Vagina (tissue), 2 donors: ENCODE measurements around the gene RNU7-1.

Experiments used
- POLR2AphosphoS5 ChIP-seq, 2 donors: sonication (generic); formaldehyde crosslinking; IDR thresholded peaks; one replicate each; pipeline ENCODE4 v1.9.0; 2017; ENCODE audit warnings: antibody characterized with exemption in 2 of 2, mild to moderate bottlenecking in 2 of 2, low read depth in 1 of 2; ENCODE audit not compliant: insufficient read depth in 1 of 2
- TF ChIP-seq, protein P1 (sequence below), 3 experiments: fragments of 450-650 bp in 2 of 3; fragments of 200-600 bp in 1 of 3; sonication (generic) in 1 of 3; IDR thresholded peaks; one replicate each; pipeline ENCODE4 v1.5.1; 2017 to 2019; ENCODE audit warnings: antibody characterized with exemption in 3 of 3, mild to moderate bottlenecking in 2 of 3, moderate library complexity in 2 of 3

DNA sequence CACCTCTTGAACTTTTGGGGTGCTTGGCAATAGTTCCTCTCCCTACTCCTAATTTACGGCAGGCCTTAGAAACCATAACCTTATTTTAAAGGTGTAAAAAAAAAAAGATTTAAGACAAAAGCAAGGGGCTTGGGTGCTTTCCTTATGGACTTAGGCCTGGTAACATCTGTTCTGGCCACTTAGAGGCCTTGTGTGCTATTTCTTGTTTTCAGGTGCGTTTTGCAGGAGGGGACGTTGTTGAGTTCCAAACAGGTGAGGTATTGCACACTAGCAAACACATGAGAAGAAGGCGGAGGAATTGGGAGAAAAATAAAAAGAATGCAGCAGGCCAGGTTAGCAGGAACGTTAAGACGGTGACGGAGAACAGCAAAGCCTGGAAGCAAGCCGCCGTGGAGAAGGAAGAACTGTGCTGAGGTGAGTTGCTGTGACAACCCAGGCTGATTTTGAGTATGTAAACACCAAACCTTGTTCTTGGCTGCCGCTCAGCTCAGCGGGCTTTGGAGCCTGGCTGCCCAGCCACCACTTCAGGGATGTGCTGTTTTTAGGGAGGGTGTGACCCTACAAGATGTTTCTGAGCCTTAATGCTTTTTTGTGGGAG is 44.4 kb downstream of the RNU7-1 start:
- TF ChIP-seq, protein P1, sequence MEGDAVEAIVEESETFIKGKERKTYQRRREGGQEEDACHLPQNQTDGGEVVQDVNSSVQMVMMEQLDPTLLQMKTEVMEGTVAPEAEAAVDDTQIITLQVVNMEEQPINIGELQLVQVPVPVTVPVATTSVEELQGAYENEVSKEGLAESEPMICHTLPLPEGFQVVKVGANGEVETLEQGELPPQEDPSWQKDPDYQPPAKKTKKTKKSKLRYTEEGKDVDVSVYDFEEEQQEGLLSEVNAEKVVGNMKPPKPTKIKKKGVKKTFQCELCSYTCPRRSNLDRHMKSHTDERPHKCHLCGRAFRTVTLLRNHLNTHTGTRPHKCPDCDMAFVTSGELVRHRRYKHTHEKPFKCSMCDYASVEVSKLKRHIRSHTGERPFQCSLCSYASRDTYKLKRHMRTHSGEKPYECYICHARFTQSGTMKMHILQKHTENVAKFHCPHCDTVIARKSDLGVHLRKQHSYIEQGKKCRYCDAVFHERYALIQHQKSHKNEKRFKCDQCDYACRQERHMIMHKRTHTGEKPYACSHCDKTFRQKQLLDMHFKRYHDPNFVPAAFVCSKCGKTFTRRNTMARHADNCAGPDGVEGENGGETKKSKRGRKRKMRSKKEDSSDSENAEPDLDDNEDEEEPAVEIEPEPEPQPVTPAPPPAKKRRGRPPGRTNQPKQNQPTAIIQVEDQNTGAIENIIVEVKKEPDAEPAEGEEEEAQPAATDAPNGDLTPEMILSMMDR (IDR thresholded peaks at IDR 0.05): no peak
- TF ChIP-seq POLR2AphosphoS5 (IDR thresholded peaks at IDR 0.05; ENCODE audit: insufficient read depth in 1 of 2, low read depth in 1 of 2): no peak
